ENCODE results near the gene P3H1.

The P3H1 gene

DNA sequence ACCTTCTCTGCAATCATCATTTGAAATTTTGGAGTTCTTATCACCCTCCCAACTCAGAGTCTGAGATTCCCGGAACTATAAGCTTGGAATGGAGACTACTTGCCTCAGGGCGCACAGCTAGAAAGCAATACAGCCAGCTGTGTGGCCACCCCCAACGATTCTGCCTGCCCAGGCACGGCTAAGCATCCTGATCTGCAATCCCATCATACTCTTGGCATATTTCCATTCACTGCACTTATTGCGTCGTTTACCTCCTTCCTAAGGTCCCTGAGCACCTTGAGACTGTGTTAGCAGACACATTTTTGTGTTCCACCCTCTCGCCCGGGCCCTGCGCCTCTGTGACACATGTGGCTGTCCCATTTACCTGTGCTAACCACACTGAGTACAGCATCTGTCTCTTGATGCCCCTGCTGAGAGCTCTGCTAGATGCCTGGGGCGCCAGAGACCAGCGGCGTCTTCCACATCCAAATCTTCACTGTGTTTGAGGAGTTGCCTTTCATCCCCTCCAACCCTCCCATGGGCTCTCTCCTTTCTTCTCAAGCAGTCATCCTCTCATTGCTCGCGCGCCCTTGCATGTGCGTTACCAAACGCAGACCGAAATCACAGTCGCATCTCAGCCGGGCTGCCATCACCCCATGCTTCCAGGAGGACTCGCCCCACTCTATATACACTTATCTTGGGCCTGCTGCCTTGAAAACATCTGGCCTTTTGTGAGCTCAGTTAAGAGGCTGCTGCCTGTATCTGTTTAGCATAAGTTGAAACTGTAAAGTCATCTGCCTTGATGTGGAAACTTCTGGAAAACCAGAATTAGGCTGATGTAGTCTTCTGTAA lies 23.3 kb downstream of the P3H1 start:
- no peak for DNase-seq (ENCODE audit: low read depth in 2 of 2)

DNA sequence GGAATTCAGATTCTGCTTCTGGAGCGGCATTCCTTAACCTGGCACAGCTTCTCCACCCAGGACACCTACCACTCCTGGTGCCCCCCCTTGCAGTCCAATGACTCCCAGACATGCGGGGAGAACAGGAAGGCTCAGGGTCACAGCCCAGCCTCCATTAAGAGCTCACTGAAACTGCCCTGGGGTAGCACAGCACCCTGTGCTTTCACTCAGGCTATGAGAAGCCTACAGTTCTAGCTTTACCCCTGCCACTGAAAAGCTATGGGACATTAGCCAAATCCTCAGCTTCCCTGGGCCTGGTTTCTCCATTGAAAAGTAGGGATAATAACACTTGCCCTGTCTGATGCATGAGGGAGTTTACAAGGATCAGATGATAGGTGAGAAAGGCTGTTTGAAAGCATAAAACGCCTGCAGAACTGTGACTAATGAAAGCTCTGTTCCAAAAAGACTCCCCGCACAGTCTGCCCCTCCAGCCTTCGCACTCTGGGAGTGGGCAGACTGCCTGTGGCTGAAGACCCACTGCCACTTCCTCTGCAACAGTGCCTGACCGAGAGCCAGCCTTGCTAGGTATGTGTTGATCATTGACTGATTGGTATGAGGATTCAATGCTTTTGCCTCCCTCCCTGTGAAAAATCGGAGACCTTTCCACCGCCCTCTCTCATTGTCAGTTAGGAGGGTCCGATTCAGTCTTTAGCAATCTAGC lies 24.1 kb downstream of the P3H1 start:
- no peak for DNase-seq (ENCODE audit: low read depth in 2 of 2)

DNA sequence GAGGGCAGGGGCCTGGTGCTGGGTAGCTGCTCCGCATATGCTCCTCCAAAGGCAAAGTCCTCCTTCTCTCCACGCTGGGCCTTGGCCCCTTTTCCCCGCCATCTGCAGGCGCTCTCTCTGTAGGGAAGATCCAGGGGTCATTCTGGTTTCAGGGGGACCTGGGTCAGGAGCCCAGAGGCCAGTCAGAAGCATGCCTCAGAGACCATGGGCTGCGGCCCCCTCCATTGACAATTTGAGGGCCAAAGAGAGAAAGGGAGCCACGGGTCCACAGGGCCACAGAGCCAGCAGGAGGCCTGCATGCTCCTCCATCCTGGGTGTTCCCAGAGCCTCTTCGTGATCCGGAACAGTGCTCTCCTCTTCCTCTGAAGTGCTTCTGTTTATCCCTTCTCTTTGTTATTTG lies 24.7 kb downstream of the P3H1 start:
- DNase-seq (ENCODE audit: low read depth in 2 of 2): no peak

DNA sequence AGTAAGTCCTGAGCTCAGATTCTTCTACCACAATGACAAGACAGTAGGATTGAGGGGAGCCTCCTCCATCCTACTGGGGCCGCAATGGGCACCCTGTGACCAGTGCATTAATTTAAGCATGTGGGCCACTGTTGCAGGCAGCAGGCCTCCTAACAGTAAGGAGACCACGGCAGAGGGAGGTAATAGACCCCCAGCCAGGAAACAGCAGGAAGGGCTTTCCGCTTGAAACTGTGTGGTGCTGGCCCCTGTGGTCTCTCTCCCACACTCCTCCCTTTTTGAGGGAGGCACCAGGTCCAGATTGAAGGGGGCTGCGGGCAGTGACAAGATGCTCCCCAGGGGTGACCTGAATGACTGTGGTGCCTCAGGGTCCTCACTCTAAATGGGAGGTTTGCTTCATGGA lies 25.1 kb downstream of the P3H1 start:
- no peak for DNase-seq (ENCODE audit: low read depth in 2 of 2)

DNA sequence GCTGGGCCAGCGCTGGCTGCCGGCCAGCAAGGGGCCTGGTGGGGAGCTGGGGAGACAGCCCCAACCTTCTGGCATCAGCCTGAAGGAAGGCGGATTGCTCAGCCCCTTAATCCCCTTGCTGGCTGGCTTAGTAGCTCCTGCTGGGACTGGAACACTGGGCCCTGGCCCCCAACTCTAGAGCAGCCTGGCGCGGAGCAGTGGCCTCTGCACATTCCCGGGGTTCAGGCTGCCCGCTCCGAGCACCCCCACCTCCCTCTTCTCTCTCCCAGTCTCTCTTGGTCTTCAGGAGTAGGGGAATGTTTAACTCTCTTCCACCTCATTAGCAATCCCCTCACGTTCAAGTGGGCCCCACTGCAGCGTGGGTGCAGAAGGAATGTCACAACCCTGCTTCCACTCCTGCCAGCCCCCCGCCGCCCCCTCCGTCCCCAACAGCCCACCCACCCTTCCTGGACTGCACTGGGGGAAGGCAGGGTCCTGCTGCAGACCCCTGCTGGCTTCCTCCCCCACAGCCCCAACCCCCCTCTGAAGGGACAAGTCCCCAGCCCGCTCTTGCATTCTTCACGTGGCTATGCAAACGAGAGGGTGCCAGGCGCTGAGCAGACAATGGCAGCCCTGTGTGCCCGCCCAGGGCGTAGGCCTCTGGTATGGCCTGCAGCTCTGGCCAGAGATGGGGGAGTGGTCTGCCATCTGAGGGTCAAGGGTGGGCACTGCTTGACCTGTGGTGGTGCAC lies 25.8 kb downstream of the P3H1 start:
- DNase-seq (ENCODE audit: low read depth in 2 of 2): no peak

DNA sequence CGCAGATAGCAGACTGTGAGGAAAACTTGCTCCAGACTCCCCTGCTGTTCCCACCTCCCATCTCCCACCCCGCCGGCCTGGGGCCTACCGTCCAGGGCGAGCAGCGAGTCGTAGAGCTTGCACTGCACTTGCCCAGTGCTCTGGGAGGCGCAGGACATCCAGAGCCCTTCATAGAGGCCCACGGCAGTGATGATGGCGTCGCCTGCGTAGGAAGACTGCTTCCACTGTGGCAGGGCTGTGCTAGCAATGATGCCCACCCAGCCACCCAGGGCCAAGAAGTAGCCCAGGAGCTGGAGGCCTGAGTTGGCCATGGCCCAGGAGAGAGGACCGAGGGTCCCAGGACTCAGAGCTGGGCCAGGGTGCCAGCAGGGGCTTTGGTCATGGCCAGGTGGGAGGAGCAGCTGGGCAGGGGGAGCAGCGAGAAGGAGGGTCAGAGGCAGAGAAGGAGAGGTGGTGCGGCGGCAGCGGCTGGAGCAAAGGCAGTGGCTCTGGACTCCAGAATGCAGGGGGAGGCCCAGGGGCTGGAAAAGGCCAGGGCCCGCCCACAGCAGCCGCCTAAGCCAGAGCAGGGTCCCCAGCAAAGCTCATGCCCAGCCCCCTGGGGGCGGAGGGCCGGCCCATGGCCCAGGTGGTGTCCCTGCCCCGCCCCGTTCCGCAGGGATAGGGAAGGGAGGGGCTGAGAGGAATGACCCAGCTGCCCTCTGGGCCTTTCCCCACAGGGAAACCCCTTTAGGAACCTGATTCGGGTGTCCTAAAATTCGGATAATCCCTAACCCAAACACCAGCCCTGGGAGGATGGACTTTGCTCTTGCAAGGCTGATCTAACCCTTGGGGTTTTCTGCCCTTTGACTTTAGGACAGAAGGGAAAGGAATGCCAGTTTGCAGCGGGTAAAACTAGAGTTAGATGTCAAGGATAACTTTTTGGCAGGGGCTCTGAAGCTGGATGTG lies 26.8 kb downstream of the P3H1 start, which contains the start of gene CLDN19:
Gene CLDN19, minus strand, starts transcription at position 484 of the 948 bp plus-strand sequence. Its CDS starts 173 bp downstream, at position 311.
- DNase-seq (ENCODE audit: low read depth in 2 of 2): no peak

DNA sequence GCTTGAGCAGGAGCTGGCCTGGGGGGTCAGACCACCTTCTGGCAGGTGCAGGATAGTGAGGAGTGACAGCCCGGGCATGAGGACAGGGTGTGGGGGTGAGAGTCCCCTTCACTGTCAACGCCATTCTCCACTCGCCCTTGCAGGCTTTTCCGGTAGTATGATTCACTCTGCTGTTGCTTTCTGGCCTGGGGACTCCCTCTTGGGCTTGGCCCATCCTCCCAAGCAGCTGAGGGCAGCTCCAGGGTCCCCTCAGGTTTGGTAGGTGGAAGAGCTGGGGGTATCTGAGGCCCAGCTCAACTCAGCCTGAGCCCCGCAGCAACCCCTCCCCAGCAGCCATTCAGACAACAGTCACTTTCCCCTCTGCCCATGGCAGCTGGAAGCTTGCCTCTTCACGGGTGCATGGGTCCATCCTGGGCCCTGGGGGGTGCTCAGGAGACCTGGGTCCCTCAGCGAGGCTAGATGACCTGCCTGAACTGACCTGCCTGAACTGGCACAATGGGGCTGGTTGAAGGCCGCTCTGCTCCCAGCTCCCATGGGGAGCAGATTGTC lies 28.1 kb downstream of the P3H1 start:
- no peak for DNase-seq (ENCODE audit: low read depth in 2 of 2)

DNA sequence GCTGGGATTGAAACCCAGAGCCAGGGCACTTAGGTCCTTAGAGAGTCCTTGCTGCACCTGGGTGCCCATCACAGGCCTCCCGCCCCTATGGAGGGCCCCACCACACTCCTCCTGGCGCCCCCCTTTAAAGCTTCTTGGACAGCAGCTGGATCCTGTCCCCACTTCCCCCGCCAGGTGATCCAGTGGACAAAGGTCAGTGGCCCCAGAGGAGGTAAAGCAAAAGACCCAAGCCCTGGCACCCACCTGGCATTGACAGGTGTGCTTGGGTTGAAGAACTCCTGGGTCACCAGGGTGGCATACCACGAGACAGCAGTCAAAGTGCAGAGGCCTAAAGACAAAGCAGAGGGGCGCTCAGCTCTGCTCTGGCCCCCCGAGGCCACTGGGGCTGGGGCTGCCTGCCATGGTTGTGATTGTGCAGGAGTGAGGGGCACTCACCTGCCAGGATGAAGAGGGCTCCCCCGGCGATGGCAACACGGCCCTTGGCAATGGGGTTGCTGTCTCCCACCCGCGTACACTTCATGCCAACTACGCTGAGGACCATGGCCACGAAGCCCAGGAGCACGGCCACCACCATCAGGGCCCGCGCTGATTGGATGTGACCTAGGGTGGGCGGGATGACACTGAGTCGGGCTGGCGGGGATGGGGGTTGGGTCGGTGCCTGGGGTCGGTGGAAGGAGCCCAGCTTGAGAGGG lies 28.7 kb downstream of the P3H1 start:
- DNase-seq (ENCODE audit: low read depth in 2 of 2): no peak

DNA sequence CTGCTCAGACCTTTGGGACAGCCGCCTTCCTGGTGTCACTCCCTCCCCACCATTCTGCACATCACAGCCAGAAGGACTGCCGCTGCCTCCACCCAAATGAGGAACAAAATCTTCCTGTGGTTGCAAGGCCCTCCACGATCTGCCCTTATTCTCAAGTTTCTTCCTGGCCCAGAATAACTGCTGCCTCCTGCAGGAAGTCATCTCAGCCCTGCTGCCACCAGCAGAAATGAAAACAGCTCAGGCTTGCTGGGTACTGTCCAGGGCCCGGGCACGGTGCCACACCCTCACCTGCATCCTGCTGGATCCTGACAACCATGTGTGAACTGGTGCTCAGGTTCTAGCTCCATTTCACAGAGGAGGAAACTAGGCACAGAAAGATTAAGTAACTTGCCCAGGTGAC lies 29.6 kb downstream of the P3H1 start:
- DNase-seq (ENCODE audit: low read depth in 2 of 2): no peak

DNA sequence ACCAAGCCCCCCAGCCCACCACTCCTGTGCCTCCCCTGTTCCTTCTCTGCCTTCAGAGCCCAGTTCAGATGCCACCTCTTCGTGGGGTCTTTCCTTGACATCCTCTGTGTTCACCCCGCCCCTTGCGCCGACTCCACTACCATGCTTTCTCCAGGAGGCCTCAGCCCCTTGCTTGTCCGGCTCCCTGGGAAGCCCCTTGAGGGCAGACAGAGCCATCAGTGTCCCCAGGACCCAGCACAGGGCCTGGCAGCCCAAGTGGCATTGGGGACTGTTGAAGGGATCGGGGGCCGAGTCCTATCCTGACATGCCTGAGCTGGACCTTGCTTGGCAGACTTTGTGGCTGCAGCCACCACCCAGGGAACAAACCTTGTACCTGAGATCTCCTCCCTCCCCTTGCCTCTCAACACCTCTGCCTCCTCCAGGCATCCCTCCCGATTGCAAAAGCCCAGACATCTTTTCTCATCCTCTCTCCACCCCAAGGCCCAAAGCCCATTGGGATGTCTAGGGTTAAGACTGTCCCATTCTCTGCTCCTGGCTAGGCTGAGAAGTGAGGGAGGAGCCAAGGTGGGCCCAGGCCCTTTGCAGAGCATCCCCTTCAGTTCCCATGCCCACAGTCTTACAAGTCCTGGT lies 30.1 kb downstream of the P3H1 start:
- DNase-seq (ENCODE audit: low read depth in 2 of 2): no peak

DNA sequence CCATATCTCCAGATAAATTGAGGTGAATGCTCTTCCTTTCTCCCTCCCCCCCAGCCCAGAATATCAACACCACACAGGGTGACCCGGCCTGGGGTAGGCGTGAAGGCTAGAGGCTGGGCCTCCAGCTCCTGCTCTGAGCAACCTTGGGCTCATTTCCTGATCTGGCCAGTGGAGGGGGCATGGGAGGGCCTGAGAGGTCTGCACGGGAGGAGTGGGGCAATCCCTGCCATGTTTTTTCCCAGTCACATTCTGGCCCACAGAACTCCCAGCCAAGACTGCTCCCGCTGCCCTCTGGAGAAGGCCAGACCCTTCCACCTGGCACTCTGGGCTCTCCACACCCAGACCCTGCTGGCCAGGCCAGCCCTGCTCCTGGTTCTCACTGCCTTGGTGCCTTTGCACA lies 30.7 kb downstream of the P3H1 start:
- DNase-seq (ENCODE audit: low read depth in 2 of 2): no peak

DNA sequence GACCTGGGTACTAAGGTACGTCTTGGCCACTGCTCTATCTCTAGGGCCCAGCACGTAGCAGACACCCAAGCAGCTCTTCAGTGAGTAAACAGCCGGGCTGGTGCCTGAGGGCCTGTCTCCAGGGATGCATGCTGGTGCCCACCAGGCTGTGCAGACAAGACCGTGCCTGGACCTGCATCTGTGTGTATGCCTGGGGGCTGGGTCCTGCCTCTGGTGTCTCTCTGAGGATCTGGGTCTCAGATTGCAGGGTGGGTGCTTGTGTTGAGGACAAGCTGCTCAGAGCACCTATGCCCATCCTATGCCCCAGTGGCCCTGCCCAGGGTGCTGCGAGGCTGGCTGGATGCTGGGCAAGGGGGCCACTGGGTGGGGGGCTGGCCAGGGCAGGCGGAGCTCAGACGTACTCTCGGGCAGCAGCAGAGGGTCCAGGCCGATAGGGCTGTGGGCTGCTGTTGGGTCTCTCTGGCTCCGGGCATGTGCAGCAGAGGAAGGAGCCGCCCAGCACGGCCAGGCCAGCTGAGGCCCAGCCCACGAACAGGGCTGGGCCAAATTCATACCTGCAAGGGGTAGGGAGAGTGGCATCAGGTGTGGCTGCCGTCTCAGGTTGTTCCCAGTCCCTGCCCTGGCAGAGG lies 31.2 kb downstream of the P3H1 start:
- no peak for DNase-seq (ENCODE audit: low read depth in 2 of 2)

DNA sequence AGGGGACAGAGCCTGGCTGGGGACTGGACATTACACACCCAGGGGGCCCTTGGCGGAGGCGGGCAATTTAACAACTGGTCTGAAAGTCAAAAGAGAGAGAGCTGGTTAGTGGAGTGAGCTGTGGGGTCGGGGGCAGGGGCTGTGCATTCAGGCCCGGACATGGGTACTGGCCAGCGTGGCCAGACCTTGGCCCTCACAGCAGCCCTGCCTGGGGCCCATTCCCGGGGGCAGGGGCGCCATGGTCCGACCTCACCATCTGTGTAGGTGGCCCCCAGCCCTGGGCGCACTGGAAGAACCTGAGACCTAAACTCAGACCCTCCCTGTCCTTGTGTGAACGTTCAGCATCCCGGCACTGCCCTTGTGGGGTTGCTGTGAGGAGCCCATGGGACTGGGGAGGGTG lies 31.8 kb downstream of the P3H1 start:
- DNase-seq (ENCODE audit: low read depth in 2 of 2): no peak

DNA sequence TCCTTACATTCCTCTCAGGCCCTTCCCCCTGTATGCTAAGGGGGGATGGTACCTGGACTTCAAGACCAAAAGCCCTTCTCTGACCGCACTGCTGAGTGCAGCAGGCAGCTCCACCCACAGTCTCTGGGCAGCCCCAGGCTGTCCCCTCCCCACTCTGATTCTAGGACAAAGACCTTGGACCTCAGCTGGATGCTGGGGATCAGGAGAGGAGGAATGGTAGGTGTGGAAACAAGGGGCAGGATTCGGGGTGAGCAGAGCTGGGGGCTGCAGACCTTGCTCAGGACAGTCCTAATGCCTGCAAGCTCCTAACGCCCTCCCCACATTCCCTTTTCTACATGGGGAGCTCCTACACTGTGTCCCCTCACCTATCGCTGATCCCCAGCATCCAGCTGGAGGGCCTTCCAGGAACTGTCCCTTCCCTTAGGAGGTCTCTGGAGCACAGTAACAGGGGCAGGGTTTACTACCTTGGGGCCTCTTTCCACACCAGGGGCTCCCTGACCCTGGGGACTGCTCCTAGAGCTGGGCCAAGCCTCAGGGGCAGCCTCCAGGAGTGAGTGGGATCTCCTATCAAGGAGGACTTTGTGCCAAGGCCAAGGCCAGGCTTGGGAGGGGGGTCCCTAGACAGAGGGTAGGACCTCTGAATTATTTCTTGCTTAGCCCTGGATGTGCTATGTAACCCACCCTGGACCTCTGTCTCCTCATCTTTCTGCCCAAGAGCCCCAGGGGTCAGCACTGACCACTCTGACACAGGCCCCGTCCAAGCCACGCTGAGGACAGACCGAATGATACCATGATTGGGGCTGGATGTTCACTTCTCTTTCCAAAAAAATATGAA lies 32.4 kb downstream of the P3H1 start:
- no peak for DNase-seq (ENCODE audit: low read depth in 2 of 2)

DNA sequence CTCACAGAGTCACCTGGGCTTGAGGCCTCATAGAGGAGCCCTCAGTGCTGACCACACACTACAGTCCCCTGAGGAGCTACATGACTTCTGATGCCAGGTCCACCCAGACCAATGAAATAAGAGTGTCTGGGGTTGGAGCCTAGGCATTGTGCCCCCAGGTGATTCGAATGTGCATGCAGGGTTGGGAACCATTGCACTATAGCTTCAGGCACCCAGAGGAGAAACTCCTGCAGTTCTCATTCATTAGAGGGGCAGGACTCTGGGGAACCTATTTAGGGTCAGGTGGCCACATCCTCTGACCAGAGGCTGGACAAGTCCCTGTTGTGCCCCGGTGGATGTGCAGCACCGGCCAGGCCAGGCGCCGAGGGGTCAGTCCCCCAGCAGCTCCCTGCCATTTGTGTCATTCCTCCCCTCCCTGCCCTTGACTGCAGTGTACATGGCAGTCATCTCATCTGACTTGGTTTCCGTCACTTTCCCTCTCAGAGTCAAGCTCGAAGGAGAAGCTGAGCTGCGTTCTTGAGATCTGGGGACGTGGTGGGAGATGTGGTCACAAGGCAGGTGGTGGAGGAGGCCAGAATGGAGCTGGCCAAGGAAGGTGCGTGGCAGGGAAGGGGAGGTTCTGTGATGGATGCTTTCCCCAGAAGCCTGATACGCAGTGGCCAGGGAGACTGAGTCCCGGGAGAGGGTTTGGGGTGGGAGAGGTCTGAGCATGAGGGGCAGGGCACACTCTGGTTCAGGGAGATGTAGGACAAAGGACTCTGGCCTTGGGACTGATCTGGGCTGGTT lies 33.2 kb downstream of the P3H1 start:
- no peak for DNase-seq (ENCODE audit: low read depth in 2 of 2)

DNA sequence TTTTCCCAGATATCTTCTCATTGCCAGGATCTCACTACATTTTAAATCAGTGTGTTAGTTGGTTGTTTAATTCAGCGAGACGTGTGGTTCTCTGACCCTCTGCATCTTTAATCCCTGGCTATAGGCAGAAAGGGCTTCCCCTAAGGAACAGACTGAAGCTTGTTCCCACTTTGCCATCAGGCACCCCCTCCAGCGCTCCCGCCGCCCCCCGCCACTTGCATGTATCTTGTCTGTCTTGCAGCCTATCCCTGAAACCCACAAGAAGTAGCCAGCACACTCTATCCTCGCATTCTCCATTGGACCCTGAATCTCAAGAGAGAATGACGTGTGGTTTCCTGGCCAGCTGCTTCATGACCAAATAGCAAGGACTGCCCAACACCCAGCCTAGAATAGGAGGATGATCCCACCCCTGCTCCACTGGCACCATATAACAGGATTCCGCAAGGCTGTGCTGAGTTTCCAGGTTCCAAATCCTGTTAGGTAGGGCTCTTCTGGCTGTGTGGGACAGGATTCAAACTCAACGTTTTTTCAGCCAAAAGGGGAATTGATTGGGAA lies 34.6 kb downstream of the P3H1 start:
- no peak for DNase-seq (ENCODE audit: low read depth in 2 of 2)

DNA sequence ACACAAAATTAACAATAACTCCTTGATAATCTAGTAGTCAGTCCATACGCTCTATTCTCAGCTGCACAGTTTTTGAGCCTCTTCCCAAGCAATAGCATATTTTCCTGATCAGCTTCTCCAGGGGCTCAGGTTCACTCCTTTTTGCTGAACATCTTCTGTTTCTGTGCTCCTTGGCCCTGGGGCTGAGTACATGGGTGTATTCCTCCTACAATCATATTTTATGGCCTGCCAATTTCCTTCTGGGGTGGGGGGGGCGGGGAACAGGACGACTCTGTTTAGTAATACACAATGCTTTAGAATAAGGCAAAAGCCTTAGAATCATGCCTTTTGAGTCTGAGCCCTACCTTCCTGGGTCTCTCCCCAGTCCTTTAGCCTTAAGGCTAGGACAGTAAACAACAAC lies 35.2 kb downstream of the P3H1 start:
- DNase-seq (ENCODE audit: low read depth in 2 of 2): no peak

DNA sequence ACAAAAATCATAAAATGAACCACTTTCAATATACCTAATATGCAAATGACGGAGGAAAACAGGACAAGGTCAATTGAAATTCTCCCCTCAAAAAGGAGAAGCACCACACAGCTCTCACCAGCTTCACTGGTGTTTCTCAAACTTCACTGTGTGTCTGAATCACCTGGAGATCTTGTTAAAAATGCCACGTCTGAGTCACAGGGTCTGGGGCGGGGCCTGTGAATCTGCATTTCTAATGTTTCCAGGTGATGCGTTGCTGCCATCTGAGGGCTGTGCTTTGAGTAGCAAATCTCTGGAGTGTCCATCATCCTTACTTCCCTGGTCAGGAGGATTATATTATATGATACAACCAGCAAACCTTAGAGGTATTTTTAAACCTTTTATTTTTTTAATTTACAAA lies 35.8 kb downstream of the P3H1 start:
- no peak for DNase-seq (ENCODE audit: low read depth in 2 of 2)
